NCI-H460 (cell line): ENCODE data around the gene TLL1. TPM values are rescaled to one million over a fixed set of nuclear protein-coding genes. Genes with fewer than 3 reads are reported as not detected.

Experiments used
- DNase-seq: peaks from one replicate; pipeline ENCODE4 v3.0.0-alpha.2; 2016; ENCODE audit warnings: low read depth; ENCODE audit errors: extremely low read depth
- total RNA-seq: library from RNA; depleted of rRNA; stranded (reverse); fragments of >200 nt; shearing (Covaris generic); gene quantifications from 2 replicates; pipeline ENCODE4 v1.2.3, GENCODE V29; 2014

Gene TLL1
- total RNA-seq, 1 experiment from 2014 or later: 0.17 TPM

- no peak for DNase-seq
Measured at GRCh38 chr4:165970703-165971420, 97.8 kb downstream of the TLL1 start.

GRCh38 chr4:165971446-165971845 lies 98.4 kb downstream of the TLL1 start:
- no peak for DNase-seq

- DNase-seq: no peak
Measured at GRCh38 chr4:165971933-165972332, 98.9 kb downstream of the TLL1 start.

- DNase-seq: no peak
Measured at GRCh38 chr4:165972747-165973146, 99.7 kb downstream of the TLL1 start.

GRCh38 chr4:165982934-165983333 lies 109.9 kb downstream of the TLL1 start:
- DNase-seq: no peak

- no peak for DNase-seq
Measured at GRCh38 chr4:165986956-165987698, 114.1 kb downstream of the TLL1 start.

- no peak for DNase-seq
Measured at GRCh38 chr4:165991325-165992180, 118.5 kb downstream of the TLL1 start.

- DNase-seq: no peak
Measured at GRCh38 chr4:165992283-165992682, 119.2 kb downstream of the TLL1 start.

- DNase-seq: no peak
Measured at GRCh38 chr4:165994701-165995100, 121.7 kb downstream of the TLL1 start.

- no peak for DNase-seq
Measured at GRCh38 chr4:166003811-166004210, 130.8 kb downstream of the TLL1 start.

- DNase-seq: no peak
Measured at GRCh38 chr4:166006217-166006616, 133.2 kb downstream of the TLL1 start.

GRCh38 chr4:166008510-166008909 lies 135.5 kb downstream of the TLL1 start:
- DNase-seq: no peak

- DNase-seq: no peak
Measured at GRCh38 chr4:166012129-166013030, 139.3 kb downstream of the TLL1 start.

- DNase-seq: peak; percentile 39
Measured at GRCh38 chr4:166014411-166014810, 141.4 kb downstream of the TLL1 start.

GRCh38 chr4:166017804-166018203 lies 144.8 kb downstream of the TLL1 start:
- no peak for DNase-seq

- DNase-seq: no peak
Measured at GRCh38 chr4:166019441-166020220, 146.6 kb downstream of the TLL1 start.

GRCh38 chr4:166021617-166022016 lies 148.6 kb downstream of the TLL1 start:
- no peak for DNase-seq

GRCh38 chr4:166034965-166035364 lies 161.9 kb downstream of the TLL1 start:
- DNase-seq: no peak

GRCh38 chr4:166039822-166040221 lies 166.8 kb downstream of the TLL1 start:
- no peak for DNase-seq
